Psoas muscle (tissue), 8 donors: ENCODE data around the gene WWTR1. TPM values are rescaled to one million over a fixed set of nuclear protein-coding genes. Genes with fewer than 3 reads are reported as not detected.

ENCODE experiments used
- ATAC-seq, 4 donors: fragments of 200-7000 bp; cut with Tn5 transposase; one replicate each; pipeline ENCODE4 v1.9.1; 2020; ENCODE audit warnings: moderate library complexity in 3 of 4, mild to moderate bottlenecking in 2 of 4
- DNase-seq, 2 donors: peaks; one replicate each; pipeline ENCODE4 v3.0.0-alpha.2; 2020
- H3K27ac ChIP-seq: fragments of 200-600 bp; one replicate; pipeline ENCODE4 v1.8.0; 2022
- H3K27me3 ChIP-seq, 3 donors: fragments of 200-600 bp in 1 of 3; one replicate each; pipeline versions ENCODE4 v1.6.1 to v1.8.0; 2013 to 2022; ENCODE audit warnings: low read length in 2 of 3, mild to moderate bottlenecking in 2 of 3, moderate library complexity in 1 of 3; ENCODE audit not compliant: insufficient read depth in 3 of 3
- H3K36me3 ChIP-seq, 2 donors: fragments of 200-600 bp in 1 of 2; one replicate each; pipeline versions ENCODE4 v1.6.1 to v1.8.0; 2013 to 2022; ENCODE audit warnings: low read depth in 1 of 2, mild to moderate bottlenecking in 1 of 2, moderate library complexity in 1 of 2; ENCODE audit not compliant: insufficient read depth in 1 of 2
- H3K4me1 ChIP-seq: fragments of 200-600 bp; one replicate; pipeline ENCODE4 v1.8.0; 2022
- H3K4me3 ChIP-seq: fragments of 200-600 bp; one replicate; pipeline ENCODE4 v1.8.0; 2022; ENCODE audit warnings: mild to moderate bottlenecking
- H3K9me3 ChIP-seq: fragments of 200-600 bp; one replicate; pipeline ENCODE4 v1.8.0; 2022
- CTCF ChIP-seq: fragments of 200-600 bp; IDR thresholded peaks from one replicate; pipeline ENCODE4 v1.8.0; 2022; ENCODE audit warnings: antibody characterized with exemption
- WGBS, 3 donors: extraction: QIAGEN DNeasy Blood & Tissue Kit; methylation state at CpG; one replicate each; pipeline versions ENCODE4 v1.1.6 to v1.1.7; 2013; 5-methylcytosine and 5-hydroxymethylcytosine counted together
- intact Hi-C, 2 donors: fragments of 100-400 bp; cut with DNase I; formaldehyde crosslinking; loops; one replicate each; pipeline versions ENCODE4 v1.11.0 to v1.14.2; 2022
- polyA plus RNA-seq, 3 donors: library from polyadenylated mRNA; stranded (reverse); fragments of 200-250 nt; gene quantifications; one replicate each; pipeline ENCODE4 v1.2.3, GENCODE V29; 2013
- total RNA-seq, 4 donors: library from RNA; stranded (reverse); fragmentation: NEBNext Ultra II Directional in 2 of 4; extraction: Animal tissue kit (Norgen Biotek cat#: 25700) in 2 of 4; gene quantifications; one replicate each; pipeline versions ENCODE4 v1.2.1 to v1.2.4, GENCODE V29; 2021 to 2023
- donor health status: healthy with polysubstance abuse.
- donor health status: DM: no; HTN: no; CAD: no; lungs with moderate emphysema.
- donor health status: Bipolar disorder and iron deficiency.
- donor health status: healthy.
- donor health status: DM: yes; HTN: yes; CAD: no.
- donor health status: DM: no; HTN: no; CAD: no.
- donor health status: DM: no; HTN: no; CAD: no.
- donor health status: DM: yes; HTN: yes; CAD: no.

WWTR1 gene
- total and polyA plus RNA-seq, 7 donors, result 6.7 to 53.5 (median 24.7) TPM

DNA sequence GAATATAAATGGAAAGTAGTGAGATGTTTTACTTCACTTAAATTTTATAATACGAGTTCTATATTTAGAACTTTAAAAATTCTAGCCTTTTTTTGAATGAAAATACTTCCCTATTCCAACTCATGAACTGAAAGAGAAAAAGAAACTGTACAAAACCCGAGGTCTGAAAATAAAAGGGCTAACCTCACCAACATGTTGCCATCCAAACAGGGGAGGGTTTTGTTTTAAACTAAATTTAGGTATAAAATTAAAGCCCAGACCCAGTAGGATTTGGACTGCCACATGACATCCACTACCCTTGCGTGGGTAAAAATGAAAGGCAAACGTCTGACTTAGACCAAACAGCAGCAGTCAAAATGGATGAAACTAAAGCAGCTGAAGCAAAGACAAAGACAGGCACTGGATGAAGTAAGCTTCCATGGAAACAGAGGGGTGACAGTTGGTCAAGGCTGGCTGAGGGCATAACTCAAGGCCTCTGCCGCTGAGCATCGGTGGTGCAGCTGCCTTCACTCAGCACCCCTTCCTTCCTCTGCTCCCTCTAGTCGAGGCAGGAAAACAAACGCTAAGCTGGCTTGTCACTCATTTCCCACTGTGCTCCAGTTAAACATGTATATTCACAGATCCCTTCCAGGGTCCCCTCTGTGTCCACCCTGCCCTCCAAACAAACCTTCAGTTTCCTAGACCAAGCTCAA lies 125.2 kb downstream of the WWTR1 start:
- H3K9me3 ChIP-seq, result no peaks in the 10 kb centered on the region
- peak in 1 of 4 donors; percentile 25 for ATAC-seq
- intact Hi-C loops, result loop anchor here (5.0 to 10.0 kb wide), 3 partner anchors 35 to 125 kb away; partner anchors contain the start of gene WWTR1 (in 2 of the 2)
- TF ChIP-seq CTCF, result no peak
- H3K4me1 ChIP-seq, result peaks cover 36% of the 10 kb centered on the region
- no peak overlapping the region for H3K27ac ChIP-seq
- WGBS, 3 donors, result 31 to 47% (median 32%) methylated on average over 8 of the region's 8 CpGs
- DNase-seq, result no peak
- no peaks in the 10 kb centered on the region for H3K27me3 ChIP-seq
- H3K36me3 ChIP-seq, result no peaks in the 10 kb centered on the region
- peak overlapping the region; percentile 5 for H3K4me3 ChIP-seq

DNA sequence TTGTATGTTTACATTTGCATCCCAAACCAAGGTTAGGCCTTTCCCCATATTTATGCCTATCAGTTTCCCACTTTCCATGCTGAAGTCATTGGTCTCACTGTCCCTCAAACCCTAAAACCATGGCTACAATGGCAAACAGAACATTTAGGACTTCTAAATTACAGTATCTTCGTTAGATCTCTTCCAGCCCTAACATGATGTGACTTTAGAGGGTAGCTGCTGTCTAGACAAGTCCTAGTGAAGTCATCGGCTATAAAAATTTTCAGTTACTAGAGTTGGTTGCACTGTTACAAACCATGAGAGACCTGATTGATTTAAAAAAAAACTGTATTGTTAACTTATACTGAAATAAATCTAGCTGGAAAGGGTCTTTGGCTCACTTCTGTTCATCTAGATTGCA lies 128.7 kb downstream of the WWTR1 start:
- Histone ChIP-seq H3K4me3 (no peak overlapping the region), H3K27me3 (no peaks in the 10 kb centered on the region), H3K4me1 (peaks cover 17% of the 10 kb centered on the region), H3K36me3 (peaks cover 0 to 20% of the 10 kb centered on the region in 2 donors), H3K9me3 (no peaks in the 10 kb centered on the region), H3K27ac (no peak overlapping the region)
- TF ChIP-seq CTCF, result no peak
- intact Hi-C loops, result loop anchor here (5.0 kb wide), 2 partner anchors 188 to 243 kb away; no protein-coding TSS in a partner anchor
- ATAC-seq, result no peak
- 89 to 91% (median 90%) methylated on average over 2 of the region's 2 CpGs for WGBS, 3 donors
- no peak for DNase-seq

- no peak for TF ChIP-seq CTCF
- ATAC-seq (no peak), DNase-seq (no peak)
- 70 to 78% (median 73%) methylated on average over 4 of the region's 4 CpGs for WGBS, 3 donors
- intact Hi-C loops, result loop anchor here (5.0 kb wide), 2 partner anchors 189 to 244 kb away; no protein-coding TSS in a partner anchor
- Histone ChIP-seq H3K4me3 (no peak overlapping the region), H3K4me1 (peaks cover 17% of the 10 kb centered on the region), H3K27me3 (no peaks in the 10 kb centered on the region), H3K9me3 (no peaks in the 10 kb centered on the region), H3K27ac (no peak overlapping the region), H3K36me3 (peaks cover 0 to 29% of the 10 kb centered on the region in 2 donors)
These were observed 129.5 kb downstream of the WWTR1 start for GRCh38 chr3:149528340-149528650.

- DNase-seq, result no peak
- Histone ChIP-seq H3K36me3 (peaks cover 0 to 29% of the 10 kb centered on the region in 2 donors), H3K4me1 (peaks cover 17% of the 10 kb centered on the region), H3K4me3 (no peak overlapping the region), H3K27me3 (no peaks in the 10 kb centered on the region), H3K9me3 (no peaks in the 10 kb centered on the region), H3K27ac (peak overlapping the region; percentile 17)
- peak; percentile 79 to 89 (median 82) for ATAC-seq
- peak; percentile 24 for TF ChIP-seq CTCF
- 44 to 48% (median 44%) methylated on average over 5 of the region's 5 CpGs for WGBS, 3 donors
- intact Hi-C loops, result loop anchor here (5.0 kb wide), 2 partner anchors 190 to 245 kb away; no protein-coding TSS in a partner anchor
These were observed 130.1 kb downstream of the WWTR1 start for GRCh38 chr3:149527531-149528339.
